Mammary epithelial cell (primary cell): Measurements from ENCODE around the gene SLC24A3.

Source experiments
- EZH2 ChIP-seq: IDR thresholded peaks from 2 replicates; pipeline ENCODE4 v1.6.1; 2012; ENCODE audit warnings: low read length, inconsistent platforms, borderline replicate concordance
- TF ChIP-seq, protein P1 (sequence below), 2 donors: IDR thresholded peaks in 1 of 2; conservative IDR thresholded peaks in 1 of 2; 2 replicates each; pipeline ENCODE4 v1.5.1; 2011 to 2012; ENCODE audit warnings: inconsistent platforms in 2 of 2, low read length in 2 of 2, mild to moderate bottlenecking in 2 of 2, control low read depth in 1 of 2, low read depth in 1 of 2; ENCODE audit not compliant: insufficient read depth in 1 of 2; ENCODE audit errors: extremely low read depth in 1 of 2

DNA sequence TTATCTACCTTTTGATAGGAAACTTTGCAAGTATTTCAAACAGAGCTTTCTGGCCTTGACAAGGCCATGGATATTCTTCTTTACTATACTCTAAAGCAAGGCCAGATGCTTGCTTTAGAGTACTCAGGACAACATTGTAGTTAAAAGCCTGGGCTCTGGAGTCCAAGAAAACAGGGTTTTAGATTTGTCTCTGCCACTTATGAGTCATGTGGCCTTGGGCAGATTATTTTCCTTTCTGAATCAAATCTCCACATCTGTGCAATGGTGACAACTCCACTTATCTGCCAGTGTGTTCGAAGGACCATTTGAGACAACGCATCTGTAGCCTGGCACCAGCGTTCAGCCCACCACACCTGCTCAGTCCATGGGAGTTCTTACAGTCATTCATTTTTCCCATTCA lies 279.7 kb downstream of the SLC24A3 start:
- TF ChIP-seq, protein P1, sequence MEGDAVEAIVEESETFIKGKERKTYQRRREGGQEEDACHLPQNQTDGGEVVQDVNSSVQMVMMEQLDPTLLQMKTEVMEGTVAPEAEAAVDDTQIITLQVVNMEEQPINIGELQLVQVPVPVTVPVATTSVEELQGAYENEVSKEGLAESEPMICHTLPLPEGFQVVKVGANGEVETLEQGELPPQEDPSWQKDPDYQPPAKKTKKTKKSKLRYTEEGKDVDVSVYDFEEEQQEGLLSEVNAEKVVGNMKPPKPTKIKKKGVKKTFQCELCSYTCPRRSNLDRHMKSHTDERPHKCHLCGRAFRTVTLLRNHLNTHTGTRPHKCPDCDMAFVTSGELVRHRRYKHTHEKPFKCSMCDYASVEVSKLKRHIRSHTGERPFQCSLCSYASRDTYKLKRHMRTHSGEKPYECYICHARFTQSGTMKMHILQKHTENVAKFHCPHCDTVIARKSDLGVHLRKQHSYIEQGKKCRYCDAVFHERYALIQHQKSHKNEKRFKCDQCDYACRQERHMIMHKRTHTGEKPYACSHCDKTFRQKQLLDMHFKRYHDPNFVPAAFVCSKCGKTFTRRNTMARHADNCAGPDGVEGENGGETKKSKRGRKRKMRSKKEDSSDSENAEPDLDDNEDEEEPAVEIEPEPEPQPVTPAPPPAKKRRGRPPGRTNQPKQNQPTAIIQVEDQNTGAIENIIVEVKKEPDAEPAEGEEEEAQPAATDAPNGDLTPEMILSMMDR (conservative IDR thresholded peaks at IDR 0.05 in 1 of 2, IDR thresholded peaks at IDR 0.05 in 1 of 2; ENCODE audit: extremely low read depth in 1 of 2, insufficient read depth in 1 of 2, low read depth in 1 of 2, low read length in 2 of 2) = no peak
- no peak for TF ChIP-seq EZH2
